GM20000 (cell line): ENCODE measurements around the gene FASTKD3.

Experiments used
- DNase-seq: peaks from one replicate; pipeline ENCODE4 v3.0.0; 2012; ENCODE audit warnings: low spot score
- TF ChIP-seq, protein P1 (sequence below): IDR thresholded peaks from 2 replicates; pipeline ENCODE4 v1.5.1; 2012; ENCODE audit warnings: mild to moderate bottlenecking, control low read depth; ENCODE audit errors: extremely low read depth, missing control alignments

The FASTKD3 gene

DNA sequence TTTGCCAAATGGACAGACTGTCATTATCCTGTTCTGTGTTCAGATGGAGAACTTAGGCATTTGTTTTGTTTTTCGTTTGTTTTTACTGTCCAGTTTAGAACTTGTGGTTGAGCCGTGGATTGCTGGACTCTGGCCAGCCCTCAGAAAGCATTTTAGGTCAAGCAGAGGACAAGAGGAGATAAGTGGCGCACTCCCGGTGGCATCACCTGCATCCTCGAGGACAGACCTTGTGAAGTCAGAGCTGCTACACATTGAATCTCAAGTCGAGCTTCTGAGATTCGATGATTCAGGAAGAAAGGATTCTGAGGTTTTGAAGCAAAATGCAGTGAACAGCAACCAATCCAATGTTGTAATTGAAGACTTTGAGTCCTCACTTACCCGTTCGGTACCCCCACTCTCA, 9.0 kb upstream of the FASTKD3 start:
- TF ChIP-seq, protein P1, sequence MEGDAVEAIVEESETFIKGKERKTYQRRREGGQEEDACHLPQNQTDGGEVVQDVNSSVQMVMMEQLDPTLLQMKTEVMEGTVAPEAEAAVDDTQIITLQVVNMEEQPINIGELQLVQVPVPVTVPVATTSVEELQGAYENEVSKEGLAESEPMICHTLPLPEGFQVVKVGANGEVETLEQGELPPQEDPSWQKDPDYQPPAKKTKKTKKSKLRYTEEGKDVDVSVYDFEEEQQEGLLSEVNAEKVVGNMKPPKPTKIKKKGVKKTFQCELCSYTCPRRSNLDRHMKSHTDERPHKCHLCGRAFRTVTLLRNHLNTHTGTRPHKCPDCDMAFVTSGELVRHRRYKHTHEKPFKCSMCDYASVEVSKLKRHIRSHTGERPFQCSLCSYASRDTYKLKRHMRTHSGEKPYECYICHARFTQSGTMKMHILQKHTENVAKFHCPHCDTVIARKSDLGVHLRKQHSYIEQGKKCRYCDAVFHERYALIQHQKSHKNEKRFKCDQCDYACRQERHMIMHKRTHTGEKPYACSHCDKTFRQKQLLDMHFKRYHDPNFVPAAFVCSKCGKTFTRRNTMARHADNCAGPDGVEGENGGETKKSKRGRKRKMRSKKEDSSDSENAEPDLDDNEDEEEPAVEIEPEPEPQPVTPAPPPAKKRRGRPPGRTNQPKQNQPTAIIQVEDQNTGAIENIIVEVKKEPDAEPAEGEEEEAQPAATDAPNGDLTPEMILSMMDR: no peak
- DNase-seq: no peak

DNA sequence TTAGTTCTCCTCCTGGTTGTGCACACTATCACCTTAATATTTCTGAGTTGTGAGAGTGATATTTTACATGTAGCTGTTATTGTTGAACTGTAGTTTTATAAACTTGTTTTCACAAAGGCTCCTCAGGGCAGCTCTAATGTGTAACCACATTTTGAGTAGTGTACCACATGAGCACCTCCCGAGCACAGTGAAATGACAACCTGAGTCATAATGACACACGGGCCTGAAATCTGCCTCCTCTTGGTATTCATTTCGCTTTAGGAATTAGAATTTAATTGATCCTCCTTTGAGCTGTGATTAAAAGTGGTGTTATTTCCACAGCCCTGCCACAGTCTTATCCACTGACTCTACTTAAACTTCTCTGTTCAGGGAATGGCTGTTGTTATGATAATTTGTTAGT, 8.0 kb upstream of the FASTKD3 start:
- no peak for DNase-seq
- TF ChIP-seq, protein P1: no peak

DNA sequence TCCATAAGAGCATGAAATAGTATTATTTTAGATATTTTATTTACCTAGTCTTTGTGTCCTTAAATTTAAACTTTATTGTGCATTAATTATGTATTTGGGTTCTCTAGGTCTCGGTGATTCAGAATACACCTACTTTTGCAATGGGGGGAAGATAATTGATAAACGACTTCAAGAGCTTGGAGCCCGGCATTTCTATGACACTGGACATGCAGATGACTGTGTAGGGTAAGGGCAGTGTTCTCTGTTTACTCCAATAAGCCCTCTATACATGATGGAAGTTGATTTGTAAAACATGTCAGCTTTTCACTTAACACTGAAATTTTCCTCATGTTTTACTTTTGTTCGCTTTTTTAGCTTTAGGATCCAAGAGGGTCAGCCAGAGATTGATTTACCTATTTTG, 6.3 kb upstream of the FASTKD3 start:
- no peak for DNase-seq
- TF ChIP-seq, protein P1: no peak

DNA sequence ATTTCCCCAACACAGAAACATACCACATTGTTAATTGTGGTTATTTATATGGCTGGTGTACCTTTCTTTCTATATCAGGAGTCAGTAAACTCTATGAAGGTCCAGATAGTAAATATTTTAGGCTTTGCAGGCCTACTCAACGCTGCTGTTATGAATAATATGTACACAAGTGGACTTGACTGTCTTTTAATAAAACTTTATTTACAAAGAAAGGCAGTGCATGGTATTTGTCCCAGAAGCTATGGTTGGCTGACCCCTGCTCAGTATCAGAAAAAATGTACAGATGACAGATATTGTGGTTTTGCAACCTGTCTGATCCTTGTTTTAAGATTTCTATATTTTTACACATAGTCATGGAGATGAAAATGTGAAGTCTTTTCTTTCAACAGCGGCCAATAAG, 5.8 kb upstream of the FASTKD3 start:
- TF ChIP-seq, protein P1: no peak
- DNase-seq: no peak

DNA sequence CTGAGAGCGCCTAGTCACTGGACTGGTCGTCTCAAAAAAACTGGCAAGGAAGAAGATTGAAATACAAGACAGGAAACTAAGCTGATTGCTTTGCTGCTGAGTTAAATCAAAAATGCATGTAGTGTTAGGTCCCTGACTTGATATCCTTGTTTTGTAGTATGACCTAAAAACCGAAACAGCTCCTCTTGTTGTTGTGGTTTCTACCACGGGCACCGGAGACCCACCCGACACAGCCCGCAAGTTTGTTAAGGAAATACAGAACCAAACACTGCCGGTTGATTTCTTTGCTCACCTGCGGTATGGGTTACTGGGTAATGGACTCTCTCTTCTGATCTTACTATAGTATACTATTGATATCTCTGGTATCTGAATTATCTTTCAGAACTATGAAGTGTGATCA, 4.4 kb upstream of the FASTKD3 start:
- TF ChIP-seq, protein P1: no peak
- DNase-seq: no peak

DNA sequence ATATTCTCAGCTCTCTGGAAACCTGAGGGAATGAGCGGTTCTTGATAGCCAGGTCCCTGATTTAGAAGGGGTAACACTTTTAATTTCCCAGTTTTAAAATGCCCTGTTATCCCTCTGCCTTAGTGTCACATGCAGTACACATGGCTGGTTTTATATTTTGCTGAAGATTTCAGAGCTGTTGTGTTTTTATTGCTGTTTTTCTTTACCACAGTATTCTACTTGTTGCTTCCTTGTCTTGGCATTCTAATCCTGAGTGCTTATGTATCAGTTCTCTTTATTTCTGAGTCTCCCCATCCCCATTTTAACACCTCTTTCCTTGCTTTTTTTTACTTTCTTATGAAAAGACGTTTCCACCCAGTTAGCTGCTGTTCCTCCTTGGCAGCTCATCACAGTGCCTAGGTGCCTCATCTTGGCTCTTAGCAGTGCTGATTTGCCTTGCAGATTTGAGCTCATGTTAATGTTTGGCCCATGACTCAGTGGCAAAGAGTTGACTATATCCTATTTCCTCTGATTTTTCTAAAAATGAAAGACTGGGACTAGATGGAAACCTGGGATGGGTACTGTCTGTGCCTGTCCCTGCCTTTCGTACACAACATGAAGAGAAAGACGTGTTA, 3.8 kb upstream of the FASTKD3 start:
- TF ChIP-seq, protein P1: no peak
- DNase-seq: no peak

DNA sequence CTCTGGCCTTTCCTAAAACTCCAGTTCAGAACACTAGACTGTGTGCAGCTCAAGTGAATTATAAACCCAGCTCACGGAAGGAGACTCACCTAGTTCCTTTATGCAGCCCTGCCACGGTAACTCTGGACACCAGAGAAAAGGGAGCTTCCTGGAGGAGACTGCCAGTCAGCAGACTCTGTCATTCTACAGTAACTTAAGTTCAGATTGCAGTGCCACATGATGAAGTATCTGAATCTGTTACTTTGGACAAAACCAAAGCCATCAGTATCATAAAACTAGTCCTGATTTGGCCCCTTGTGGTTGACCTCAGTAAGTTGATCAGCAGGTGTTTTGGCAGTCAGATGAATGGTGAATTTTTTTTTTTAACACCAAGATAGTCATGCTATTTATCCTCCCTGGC, 2.8 kb upstream of the FASTKD3 start:
- TF ChIP-seq, protein P1: no peak
- DNase-seq: no peak
